ENCODE data around the gene GPC1. TPM values are rescaled to one million over a fixed set of nuclear protein-coding genes. Genes with fewer than 3 reads are reported as not detected.
A peak's percentile ranks its signal among the peaks of the same experiment; 100 is the strongest.

GPC1 gene
- total and polyA plus RNA-seq, 11 donors, result 131 to 316 (median 193) TPM

DNA sequence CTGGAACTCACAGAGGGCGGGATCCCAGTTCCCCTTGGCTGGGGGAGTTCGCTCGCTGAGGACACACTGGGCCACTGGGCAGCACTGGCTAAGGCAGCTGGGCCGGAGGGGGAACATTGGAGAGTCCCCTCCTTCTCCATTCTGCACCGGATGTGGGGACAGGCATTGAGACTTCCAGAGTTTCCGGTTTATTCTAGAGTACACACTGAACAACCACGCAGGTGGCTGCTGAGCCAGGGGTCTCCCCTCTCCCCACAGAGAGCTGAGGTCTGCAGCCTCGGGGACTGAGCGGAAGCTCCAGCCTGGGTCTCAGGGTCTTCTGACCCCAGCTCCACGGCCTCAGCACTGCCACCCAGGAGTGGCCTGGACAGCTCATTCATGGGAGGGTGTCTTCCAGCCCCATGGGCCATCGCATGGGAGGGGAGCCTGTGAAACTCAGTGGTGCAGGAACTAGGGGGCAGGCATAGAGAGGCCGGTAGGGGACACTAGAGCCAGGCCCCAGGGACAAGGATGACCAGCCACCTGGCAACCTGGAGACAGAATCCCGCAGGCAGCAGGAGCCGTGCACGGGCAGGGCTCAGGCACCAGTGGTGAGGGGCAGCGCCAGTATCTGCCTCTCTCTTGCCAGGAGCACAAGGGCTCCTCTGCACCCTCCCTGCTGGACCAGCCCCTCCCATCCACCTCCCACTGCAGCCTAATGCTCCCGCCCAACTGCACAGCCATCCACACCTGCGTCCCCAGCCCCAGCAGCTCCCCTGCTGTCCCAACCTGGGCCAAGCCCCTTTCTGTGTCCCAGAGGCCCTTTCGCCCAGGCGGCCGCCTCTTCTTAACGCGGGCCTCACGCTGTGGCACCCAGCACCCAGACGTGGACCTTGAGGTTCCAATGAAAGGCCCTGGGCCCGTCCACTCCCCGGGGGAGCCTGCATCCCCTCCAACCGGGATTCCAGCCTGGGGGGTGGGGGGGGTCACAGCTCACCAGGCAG lies 45.1 kb upstream of the GPC1 start:
- Histone ChIP-seq H3K27me3 (no peaks in the 10 kb centered on the region), H3K4me3 (no peak overlapping the region), H3K9me3 (no peaks in the 10 kb centered on the region), H3K27ac (no peak overlapping the region), H3K4me1 (peaks cover 0 to 14% (median 3%) of the 10 kb centered on the region in 12 donors), H3K36me3 (no peaks in the 10 kb centered on the region)
- no peak for ATAC-seq
- intact Hi-C loops (cut with DNase I), result no loop called here
- peak in 3 of 5 donors; percentile 17 to 51 (median 25) for DNase-seq
- 82 to 92% (median 86%) methylated on average over 15 to 28 of the region's 28 CpGs for WGBS, 4 donors
- TF ChIP-seq, protein P1, sequence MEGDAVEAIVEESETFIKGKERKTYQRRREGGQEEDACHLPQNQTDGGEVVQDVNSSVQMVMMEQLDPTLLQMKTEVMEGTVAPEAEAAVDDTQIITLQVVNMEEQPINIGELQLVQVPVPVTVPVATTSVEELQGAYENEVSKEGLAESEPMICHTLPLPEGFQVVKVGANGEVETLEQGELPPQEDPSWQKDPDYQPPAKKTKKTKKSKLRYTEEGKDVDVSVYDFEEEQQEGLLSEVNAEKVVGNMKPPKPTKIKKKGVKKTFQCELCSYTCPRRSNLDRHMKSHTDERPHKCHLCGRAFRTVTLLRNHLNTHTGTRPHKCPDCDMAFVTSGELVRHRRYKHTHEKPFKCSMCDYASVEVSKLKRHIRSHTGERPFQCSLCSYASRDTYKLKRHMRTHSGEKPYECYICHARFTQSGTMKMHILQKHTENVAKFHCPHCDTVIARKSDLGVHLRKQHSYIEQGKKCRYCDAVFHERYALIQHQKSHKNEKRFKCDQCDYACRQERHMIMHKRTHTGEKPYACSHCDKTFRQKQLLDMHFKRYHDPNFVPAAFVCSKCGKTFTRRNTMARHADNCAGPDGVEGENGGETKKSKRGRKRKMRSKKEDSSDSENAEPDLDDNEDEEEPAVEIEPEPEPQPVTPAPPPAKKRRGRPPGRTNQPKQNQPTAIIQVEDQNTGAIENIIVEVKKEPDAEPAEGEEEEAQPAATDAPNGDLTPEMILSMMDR (IDR thresholded peaks at IDR 0.05), result no peak
- TF ChIP-seq POLR2A (IDR thresholded peaks at IDR 0.05), result no peak

DNA sequence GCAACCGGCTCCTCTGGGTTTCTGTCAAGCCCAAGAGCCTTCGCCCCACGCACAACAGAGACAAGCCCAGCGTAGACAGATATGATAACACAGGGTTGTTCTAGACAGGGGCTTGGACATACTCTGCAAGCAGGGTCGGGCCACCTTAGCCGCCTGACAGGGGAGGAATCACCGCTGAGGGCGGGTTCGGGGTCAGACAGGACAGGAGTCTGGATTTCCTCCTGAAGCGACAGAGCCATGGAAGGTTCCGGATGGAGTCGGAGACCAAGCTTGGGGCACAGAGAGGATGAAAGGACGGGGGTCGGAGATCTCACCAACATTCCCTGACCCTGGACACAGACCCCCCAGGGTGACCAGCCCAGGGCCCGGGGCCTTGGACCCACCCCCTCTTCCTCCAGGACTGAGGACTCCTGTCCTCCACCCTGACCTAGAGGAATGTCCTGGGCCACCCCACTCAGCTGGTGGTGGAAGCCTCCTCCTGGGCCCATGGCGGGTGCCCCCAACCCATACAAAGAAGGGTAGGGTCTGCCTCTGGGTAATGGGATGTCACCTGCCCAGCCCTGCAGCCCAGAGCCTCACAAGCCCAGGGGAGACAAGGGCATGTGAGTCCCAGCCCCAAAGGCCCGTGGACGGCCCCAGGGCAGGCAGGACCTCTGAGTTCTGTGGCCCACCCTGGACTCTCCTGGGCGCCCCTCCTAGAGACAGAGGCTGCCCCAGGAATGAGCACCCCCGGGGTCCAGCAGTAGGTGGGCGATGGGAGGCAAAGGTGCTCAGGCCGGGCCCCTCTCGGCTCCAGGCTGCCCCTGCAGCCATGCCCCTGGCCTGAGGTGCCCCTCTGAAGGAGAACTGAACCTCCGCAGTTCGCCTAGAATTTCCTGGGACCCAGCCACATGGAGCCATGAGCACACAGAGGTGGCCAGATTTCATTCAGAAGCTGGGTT lies 44.1 kb upstream of the GPC1 start:
- Histone ChIP-seq H3K27ac (no peak overlapping the region), H3K36me3 (no peaks in the 10 kb centered on the region), H3K27me3 (no peaks in the 10 kb centered on the region), H3K4me3 (no peak overlapping the region), H3K4me1 (peaks cover 0 to 14% (median 3%) of the 10 kb centered on the region in 12 donors), H3K9me3 (no peaks in the 10 kb centered on the region)
- DNase-seq, result peak; percentile 4 to 60 (median 17)
- intact Hi-C loops (cut with DNase I), result no loop called here
- 81 to 88% (median 86%) methylated on average over 20 to 25 of the region's 25 CpGs for WGBS, 4 donors
- TF ChIP-seq, protein P1 (IDR thresholded peaks at IDR 0.05), result no peak
- TF ChIP-seq POLR2A (IDR thresholded peaks at IDR 0.05), result no peak
- peak in 1 of 4 donors; percentile 9 for ATAC-seq

DNA sequence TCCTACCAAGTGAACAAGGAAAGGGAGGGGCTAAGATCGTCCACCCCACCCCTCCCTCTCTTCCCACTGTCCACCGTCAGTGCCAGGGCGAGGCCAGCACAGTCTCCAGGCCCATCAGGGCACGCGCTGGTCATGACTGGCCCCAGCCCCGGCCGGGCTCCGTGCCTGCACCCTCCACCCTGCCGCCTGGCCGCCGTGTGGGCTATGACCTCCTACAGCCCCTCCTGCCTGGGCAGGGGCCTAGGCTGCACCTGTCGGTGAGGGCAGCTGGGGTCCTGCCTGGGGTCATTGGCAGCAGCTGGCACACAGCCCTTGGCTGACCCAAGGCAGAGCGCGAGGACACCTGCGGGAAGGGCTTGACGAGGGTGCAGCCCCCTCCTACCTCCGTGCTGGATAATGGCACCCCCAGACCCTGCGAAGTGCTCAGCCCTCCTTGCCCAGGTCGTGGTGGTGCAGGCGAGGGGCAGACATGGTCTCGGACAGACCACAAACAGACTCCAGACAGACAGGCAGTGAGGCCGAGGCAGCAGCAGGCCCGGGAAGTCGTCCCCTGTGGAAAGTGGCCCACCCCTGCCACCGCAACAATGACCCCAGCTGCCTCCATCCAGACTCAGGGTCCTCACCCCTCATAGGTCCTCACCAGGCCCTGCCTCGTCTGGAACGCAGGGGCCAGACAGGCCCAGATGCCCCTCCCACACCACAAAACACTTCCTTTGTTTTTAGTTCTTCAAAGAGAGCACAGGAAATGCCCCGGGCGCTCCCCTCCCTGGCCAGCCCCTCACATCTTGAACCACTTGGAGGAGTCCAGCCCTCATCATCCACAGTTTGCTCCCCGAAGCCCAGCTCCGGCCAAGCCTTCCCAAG lies 43.1 kb upstream of the GPC1 start:
- H3K27me3 ChIP-seq, result no peaks in the 10 kb centered on the region
- no peak overlapping the region for H3K4me3 ChIP-seq
- peaks cover 0 to 10% (median 1%) of the 10 kb centered on the region in 12 donors for H3K4me1 ChIP-seq
- no peak overlapping the region for H3K27ac ChIP-seq
- ATAC-seq (no peak), DNase-seq (peak in 4 of 5 donors; percentile 5 to 50 (median 14))
- no peak for TF ChIP-seq POLR2A (IDR thresholded peaks at IDR 0.05)
- TF ChIP-seq, protein P1 (IDR thresholded peaks at IDR 0.05), result no peak
- H3K36me3 ChIP-seq, result no peaks in the 10 kb centered on the region
- intact Hi-C loops (cut with DNase I), result no loop called here
- 65 to 83% (median 80%) methylated on average over 11 to 31 of the region's 31 CpGs for whole genome bisulfite sequencing, 4 donors
- no peaks in the 10 kb centered on the region for H3K9me3 ChIP-seq

Measured in heart left ventricle (tissue), 16 donors.